GM19395 (cell line): ENCODE data around the gene ITCH.
"Not testable (repeated sequence)": the region's sequence is repeated elsewhere in the genome, so short reads cannot be mapped to it uniquely, and the experiment has no call there.

Experiments
- ATAC-seq: cut with Tn5 transposase; IDR thresholded peaks from one replicate; pipeline ENCODE4 v1.9.1; 2021; ENCODE audit warnings: mild to moderate bottlenecking, moderate library complexity; ENCODE audit not compliant: unreplicated experiment

Gene ITCH

DNA sequence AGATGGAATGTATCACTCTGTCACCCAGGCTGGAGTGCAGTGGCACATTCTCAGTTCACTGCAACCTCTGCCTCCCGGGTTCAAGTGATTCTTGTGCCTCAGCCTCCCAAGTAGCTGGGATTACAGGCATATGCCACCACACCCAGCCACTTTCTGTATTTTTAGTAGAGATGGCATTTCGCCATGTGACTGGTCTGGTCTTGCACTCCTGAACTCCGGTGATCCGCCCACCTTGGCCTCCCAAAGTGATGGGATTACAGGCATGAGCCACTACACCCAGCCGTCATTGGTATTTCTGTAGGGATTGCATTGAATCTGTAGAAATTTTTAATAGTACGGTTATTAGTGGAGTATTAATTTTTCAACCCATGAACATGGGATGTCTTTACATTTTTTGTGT, 134.5 kb downstream of the ITCH start:
- not testable (repeated sequence) for ATAC-seq

GRCh38 chr20:34500823-34501222, 137.8 kb downstream of the ITCH start:
- no peak for ATAC-seq

- no peak for ATAC-seq
These were observed 143.4 kb downstream of the ITCH start for GRCh38 chr20:34506480-34506879.

GRCh38 chr20:34507702-34508413, 144.8 kb downstream of the ITCH start:
- ATAC-seq: no peak

DNA sequence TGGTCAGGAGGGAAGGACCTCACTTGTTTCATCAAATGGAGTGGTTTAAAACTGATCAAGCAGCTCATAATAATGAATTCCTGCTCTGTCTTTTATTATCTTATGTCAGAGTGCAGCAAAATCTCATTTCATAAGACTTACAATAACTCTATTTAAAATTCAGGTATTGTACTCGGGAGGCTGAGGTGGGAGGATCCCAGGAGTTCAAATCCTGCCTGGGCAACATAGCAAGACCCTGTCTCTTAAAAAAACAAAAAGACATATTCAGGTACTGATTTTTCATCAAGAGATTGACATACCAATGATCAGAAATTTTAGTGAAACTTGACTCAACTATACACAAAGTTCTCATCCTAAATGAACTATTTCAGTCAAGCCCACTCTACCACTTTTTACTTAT, 147.5 kb downstream of the ITCH start:
- no peak for ATAC-seq

- ATAC-seq: no peak
These were observed 148.8 kb downstream of the ITCH start for GRCh38 chr20:34511891-34512265.

DNA sequence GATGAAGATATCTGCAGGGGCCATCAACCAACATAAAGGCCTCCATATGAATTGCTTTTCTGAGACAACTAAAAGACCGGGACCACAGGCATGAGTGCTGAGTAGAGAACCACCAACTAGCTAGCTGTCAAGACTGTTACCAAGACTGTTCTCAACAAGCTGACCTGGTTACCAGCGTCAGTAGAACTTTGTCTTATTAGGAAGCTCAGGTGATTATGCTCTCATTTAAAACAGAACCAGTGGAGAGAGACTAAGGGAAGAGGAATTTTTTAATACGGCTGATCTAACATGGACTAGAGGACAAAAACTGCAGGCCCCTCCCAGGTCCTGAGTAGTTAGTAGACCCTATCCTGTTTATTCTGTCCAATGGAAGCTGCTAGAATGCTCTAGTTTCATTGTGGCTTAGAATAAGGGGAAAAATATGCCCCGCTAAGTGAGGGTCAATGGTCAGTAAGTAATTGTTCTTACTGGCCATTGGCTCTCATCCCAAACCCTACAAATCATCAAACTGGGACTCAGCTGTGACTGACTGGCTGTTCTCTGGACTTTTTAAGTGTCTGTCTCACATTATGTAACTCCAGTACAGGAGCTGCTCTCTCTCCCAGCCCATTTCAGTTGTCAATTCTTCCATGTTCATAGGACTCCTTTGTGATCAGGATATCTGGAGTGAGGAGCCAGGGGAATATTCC, 149.3 kb downstream of the ITCH start:
- ATAC-seq: no peak

DNA sequence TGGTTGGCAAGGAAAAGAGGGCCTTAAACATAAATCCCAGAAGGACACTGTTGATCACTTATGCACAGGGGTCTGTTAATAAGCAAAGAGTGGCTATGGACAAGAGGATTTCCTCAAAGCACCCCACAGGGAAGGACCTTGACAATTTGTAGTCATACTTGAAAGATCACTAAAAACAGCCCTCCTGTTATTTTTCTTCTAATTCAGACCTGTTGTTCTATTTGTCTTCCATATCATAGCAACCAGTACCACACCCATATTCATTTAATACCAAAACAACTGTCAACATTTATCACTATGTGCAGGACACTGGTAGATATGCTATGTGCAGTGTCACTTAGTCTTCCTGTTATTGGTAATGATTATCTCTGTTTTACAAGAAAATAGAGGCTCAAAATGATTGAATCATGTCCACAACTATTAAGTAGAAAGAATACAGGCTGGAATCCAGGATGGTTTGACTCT, 149.9 kb downstream of the ITCH start:
- no peak for ATAC-seq

DNA sequence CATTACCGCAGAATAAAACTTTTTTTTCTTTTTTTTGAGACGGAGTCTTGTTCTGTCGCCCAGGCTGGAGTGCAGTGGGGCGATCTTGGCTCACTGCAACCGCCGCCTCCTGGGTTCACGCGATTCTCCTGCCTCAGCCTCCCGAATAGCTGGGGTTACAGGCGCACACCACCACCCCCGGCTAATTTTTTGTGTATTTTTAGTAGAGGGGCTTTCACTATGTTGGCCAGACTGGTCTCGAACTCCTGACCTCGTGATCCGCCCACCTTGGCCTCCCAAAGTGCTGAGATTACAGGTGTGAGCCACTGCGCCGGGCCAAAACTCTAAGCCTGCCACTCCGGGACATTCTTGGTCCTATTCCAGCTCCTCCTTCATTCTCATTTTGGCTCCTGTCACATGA, 151.0 kb downstream of the ITCH start:
- not testable (repeated sequence) for ATAC-seq

DNA sequence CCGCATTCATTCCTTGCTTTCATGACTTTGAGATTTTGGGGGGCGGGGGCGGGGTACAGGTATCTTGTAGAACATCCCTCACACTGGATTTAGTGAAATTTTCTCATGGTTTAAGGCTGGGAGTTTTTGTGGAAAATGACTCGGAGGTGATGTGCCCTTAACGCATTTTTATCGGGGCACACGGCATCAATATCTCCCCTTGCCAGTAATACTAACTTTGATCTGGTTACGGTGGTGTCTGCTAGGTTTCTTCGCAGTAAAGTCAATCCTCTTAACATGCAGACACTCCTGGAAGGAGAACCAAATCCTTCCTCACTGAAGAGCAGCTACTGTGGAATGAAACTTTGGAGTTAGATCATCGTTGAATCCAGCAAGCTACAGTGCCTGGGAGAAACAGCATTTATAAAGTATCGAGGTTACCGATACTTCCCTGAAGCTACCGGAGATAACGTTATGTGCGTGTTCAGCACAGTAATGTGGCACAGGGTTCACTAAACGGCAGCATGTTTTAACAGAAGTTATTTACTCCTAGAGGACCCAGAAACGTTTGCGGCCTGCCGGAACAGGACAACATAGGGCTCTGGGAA, 151.9 kb downstream of the ITCH start:
- ATAC-seq: no peak

DNA sequence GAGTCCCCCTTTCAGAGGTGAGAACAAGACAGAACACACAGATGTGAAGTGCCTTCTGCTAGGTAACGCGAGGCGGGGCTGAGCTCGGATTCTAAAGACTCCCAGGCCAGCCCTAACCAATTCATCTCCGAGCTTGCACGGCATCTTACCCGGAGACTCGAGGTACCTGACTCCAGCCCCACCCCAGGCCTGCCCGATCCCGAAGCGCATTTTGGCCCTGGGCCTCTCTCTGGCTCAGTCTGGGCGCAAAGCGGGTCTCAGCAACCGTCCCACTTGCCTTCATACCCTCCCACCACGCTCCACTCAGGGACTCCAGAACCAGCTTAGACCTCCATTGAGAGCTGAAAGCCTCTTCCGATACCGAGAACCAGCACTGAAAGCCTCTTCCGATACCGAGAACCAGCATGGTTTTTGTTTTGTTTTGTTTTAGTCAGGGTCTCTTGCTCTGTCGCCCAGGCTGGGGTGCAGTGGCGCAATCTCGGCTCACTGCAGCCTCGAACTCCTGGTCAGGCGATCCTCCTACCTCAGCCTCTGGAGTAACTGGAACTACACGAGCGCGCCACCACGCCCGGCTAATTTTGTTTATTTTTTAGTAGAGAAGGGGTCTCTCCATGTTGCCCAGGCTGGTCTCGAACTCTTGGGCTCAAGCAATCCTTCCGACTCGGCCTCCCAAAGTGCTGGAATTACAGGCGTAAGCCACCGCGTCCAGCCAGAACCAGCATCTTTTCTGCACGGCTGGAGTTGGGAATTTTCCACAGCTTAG, 152.6 kb downstream of the ITCH start:
- peak; percentile 62 for ATAC-seq

DNA sequence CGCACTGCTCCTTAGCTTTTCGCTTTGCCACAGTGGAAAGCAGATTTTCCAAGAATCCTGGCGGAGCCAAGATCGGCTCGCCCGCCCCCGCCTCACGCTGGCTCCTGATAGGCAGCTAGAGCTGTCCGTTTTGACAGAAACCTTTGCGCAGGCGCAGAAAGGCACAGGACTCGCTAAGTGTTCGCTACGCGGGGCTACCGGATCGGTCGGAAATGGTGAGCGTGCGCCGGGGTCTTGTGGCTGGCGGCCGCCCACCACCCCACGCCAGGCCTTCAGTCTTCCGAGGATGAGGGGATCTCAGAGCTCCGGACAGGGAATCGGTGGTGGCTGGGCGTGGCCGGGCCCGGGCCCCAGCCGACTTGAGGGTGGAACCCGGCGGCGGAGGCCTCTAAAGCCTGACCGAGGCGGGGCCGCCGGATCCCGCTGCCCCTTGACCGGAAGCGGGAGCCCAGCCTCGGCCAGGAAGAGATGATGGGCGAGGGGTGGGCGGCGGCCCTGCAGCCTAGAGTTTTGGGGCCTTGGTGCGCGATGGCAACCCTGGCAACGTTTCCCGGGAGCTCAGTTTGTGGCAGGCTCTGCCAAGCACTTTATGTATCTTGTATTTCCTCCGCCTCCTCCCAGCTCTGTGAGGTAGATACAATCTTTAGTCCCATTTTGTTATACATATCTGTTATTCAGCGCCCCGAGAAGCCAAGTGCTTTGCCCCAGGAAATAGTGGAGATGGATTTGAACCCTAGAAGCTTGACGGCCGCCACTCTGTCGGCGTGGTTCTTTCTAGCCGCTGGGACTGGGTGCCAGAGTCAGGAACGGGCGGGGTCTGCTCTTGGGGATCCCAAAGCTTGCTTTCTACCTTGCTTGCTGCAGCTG, 153.4 kb downstream of the ITCH start, which contains the start of gene DYNLRB1:
TSS of gene DYNLRB1 (plus strand) at position 176 of the 867 bp plus-strand sequence. CDS start at position 213, 37 bp downstream.
- ATAC-seq: peak; percentile 71

- no peak for ATAC-seq
These were observed 154.0 kb downstream of the ITCH start for GRCh38 chr20:34517114-34517505.

- not testable (repeated sequence) for ATAC-seq
These were observed 155.8 kb downstream of the ITCH start for GRCh38 chr20:34518863-34519262.

DNA sequence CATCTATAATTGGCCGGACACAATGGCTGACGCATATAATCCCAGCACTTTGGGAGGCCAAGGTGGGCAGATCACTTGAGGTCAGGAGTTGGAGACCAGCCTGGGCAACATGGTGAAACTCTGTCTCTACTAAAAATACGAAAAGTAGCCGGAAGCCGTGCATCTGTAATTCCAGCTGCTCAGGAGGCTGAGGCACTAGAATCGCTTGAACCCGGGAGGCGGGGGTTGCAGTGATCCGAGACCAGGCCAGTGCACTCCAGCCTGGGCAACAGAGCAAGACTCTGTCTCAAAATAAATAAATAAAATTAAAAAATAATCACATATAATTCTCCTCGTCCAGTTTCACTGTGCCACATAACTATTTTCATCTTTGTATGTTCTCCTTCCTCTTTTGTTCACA, 156.8 kb downstream of the ITCH start:
- ATAC-seq: not testable (repeated sequence)

GRCh38 chr20:34522969-34523871, 160.1 kb downstream of the ITCH start:
- no peak for ATAC-seq

GRCh38 chr20:34524426-34524825, 161.4 kb downstream of the ITCH start:
- ATAC-seq: no peak

DNA sequence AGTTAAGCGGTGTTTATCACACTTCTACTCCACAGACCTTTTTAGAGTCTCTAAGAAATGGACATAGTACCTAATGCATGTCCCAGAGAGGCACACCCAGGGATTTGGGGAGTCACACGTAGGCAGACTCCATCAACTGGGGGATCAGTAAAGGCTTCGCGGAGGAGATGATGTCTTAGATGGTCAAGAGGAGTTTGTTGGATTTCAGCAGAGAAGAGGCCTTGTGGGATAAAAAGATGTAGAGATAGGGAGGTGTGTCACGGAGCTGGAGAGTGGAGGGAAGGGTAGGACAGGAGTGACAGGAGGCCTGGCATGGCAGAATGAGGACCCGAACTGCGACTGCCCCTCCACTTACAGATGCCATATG, 162.3 kb downstream of the ITCH start:
- no peak for ATAC-seq

- ATAC-seq: no peak
These were observed 162.8 kb downstream of the ITCH start for GRCh38 chr20:34525709-34526416.
